Fibroblast of the aortic adventitia (primary cell): ENCODE data around the gene TMEM183A. TPM values are rescaled to one million over a fixed set of nuclear protein-coding genes. Genes with fewer than 3 reads are reported as not detected.

Experiments
- DNase-seq: peaks from one replicate; pipeline ENCODE4 v3.0.0-alpha.2; 2010; ENCODE audit warnings: low read depth
- H3K4me3 ChIP-seq: 2 replicates; pipeline ENCODE4 v1.5.1; 2011; ENCODE audit warnings: low read depth, mild to moderate bottlenecking, control low read depth, low read length, moderate library complexity
- CTCF ChIP-seq: IDR thresholded peaks from 2 replicates; pipeline ENCODE4 v1.5.1; 2011; ENCODE audit warnings: mild to moderate bottlenecking, low read length, control low read depth, inconsistent platforms; ENCODE audit not compliant: insufficient read depth
- total RNA-seq: library from RNA; depleted of rRNA; stranded (reverse); fragments of >200 nt; gene quantifications from 2 replicates; pipeline ENCODE4 v1.2.3, GENCODE V29; 2012; ENCODE audit warnings: low replicate concordance

The TMEM183A gene
- total RNA-seq, 1 donor: 76.2 TPM

GRCh38 chr1:202964791-202965410 is 42.3 kb upstream of the TMEM183A start:
- no peak overlapping the region for H3K4me3 ChIP-seq
- DNase-seq: peak; percentile 32
- TF ChIP-seq CTCF: no peak

GRCh38 chr1:202965422-202965821 is 41.8 kb upstream of the TMEM183A start:
- no peak for TF ChIP-seq CTCF
- no peak overlapping the region for H3K4me3 ChIP-seq
- DNase-seq: no peak

- no peak for DNase-seq
These were observed 40.9 kb upstream of the TMEM183A start for GRCh38 chr1:202966006-202966898.

GRCh38 chr1:202967684-202968281 is 39.4 kb upstream of the TMEM183A start:
- no peak for DNase-seq
- peak overlapping the region; percentile 65 for H3K4me3 ChIP-seq
- no peak for TF ChIP-seq CTCF

More at GRCh38 chr1:202966006-202966898, 40.9 kb upstream of the TMEM183A start:
- peak overlapping the region; percentile 92 for H3K4me3 ChIP-seq
- no peak for TF ChIP-seq CTCF

DNA sequence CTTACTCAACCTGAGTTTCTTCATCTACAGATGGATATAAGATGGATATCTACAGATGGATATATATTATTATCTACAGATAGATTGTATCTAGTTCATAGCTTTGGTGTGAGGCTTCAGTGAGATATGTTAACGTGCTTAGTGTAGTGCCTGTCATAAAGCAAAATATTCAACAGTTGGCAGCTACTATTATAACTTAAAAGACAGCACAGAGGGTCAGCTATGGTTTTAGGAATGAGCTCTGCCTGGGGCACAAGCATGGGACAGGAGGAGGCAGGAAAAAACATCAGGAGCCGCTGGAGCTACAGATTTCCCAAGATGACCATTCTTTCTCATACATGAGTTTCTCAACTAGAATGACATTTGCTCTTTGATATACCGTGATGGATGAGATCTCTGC is 38.8 kb upstream of the TMEM183A start:
- DNase-seq: no peak
- H3K4me3 ChIP-seq: no peak overlapping the region

DNA sequence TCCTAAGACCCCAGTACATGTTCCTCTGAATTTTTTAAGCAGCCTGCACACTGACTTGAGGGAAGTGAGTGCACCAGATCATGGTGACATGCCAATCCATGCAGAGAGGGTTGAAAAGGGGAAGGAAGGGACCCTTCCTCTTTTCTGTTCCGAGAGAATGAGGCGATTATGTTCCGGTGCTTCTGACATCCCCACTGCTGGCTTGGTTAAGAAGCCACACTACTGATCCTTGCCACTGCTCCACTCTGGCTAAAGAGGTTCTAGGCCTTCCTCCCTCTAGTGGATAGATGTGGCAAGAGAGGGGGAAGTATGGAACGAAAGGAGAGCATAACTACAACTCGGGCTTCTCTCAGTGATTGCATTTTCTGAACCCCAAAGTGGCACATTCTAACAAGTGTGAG is 38.3 kb upstream of the TMEM183A start:
- TF ChIP-seq CTCF: peak; percentile 88
- H3K4me3 ChIP-seq: no peak overlapping the region
- DNase-seq: peak; percentile 69

More for the DNA sequence above, 38.8 kb upstream of the TMEM183A start:
- no peak for TF ChIP-seq CTCF
